Smooth muscle cell (in vitro differentiated cells): ENCODE results near the gene AVP. TPM values are rescaled to one million over a fixed set of nuclear protein-coding genes. Genes with fewer than 3 reads are reported as not detected.

Experiments used
- DNase-seq: peaks from one replicate; lab custom pipeline; 2025; ENCODE audit not compliant: unreplicated experiment; lab: John Stamatoyannopoulos, UW
- H2AFZ ChIP-seq: fragments of 200-600 bp; sonication (generic); 2 replicates; pipeline ENCODE4 v1.6.0; 2016; ENCODE audit warnings: antibody characterized with exemption, low read depth, mild to moderate bottlenecking
- H3F3A ChIP-seq: fragments of 200-600 bp; sonication (generic); 2 replicates; pipeline ENCODE4 v1.6.0; 2017; ENCODE audit warnings: antibody characterized with exemption, low read depth
- H3K27ac ChIP-seq: fragments of 200-600 bp; sonication (generic); 2 replicates; pipeline ENCODE4 v1.5.1; 2016; ENCODE audit warnings: low read depth, mild to moderate bottlenecking
- H3K27me3 ChIP-seq: fragments of 200-600 bp; sonication (generic); 2 replicates; pipeline ENCODE4 v1.6.1; 2016; ENCODE audit warnings: low read depth, mild to moderate bottlenecking
- H3K36me3 ChIP-seq: fragments of 200-600 bp; sonication (generic); 2 replicates; pipeline ENCODE4 v1.5.1; 2016; ENCODE audit warnings: low read depth
- H3K4me1 ChIP-seq: fragments of 200-600 bp; sonication (generic); 2 replicates; pipeline ENCODE4 v1.5.1; 2016; ENCODE audit warnings: low read depth
- H3K4me2 ChIP-seq: fragments of 200-600 bp; sonication (generic); 2 replicates; pipeline ENCODE4 v1.6.0; 2016; ENCODE audit warnings: mild to moderate bottlenecking
- H3K4me3 ChIP-seq: fragments of 200-600 bp; sonication (generic); 2 replicates; pipeline ENCODE4 v1.5.1; 2016; ENCODE audit warnings: mild to moderate bottlenecking
- H3K79me2 ChIP-seq: fragments of 200-600 bp; sonication (generic); 2 replicates; pipeline ENCODE4 v1.6.0; 2016; ENCODE audit warnings: low read depth, mild to moderate bottlenecking
- H3K9ac ChIP-seq: fragments of 200-600 bp; sonication (generic); 2 replicates; pipeline ENCODE4 v1.6.0; 2016; ENCODE audit warnings: low read depth
- H3K9me3 ChIP-seq: fragments of 200-600 bp; sonication (generic); replicated peaks from 2 replicates; pipeline ENCODE4 v1.5.1; 2016; ENCODE audit warnings: low read depth
- H4K20me1 ChIP-seq: fragments of 200-600 bp; sonication (generic); 2 replicates; pipeline ENCODE4 v1.6.0; 2016; ENCODE audit warnings: low read depth
- WGBS: methylation state at CpG from one replicate; pipeline ENCODE4 v1.1.7; 2016; ENCODE audit warnings: low lambda C conversion rate; 5-methylcytosine and 5-hydroxymethylcytosine counted together
- polyA plus RNA-seq: library from polyadenylated mRNA; unstranded; fragments of >200 nt; fragmentation: Nextera tagmentation; extraction: Ambion mirVana; gene quantifications from 2 replicates; pipeline ENCODE4 v1.2.1, GENCODE V29; 2016
- total RNA-seq: library from RNA; depleted of rRNA; stranded (reverse); fragments of >200 nt; gene quantifications from 2 replicates; pipeline ENCODE4 v1.2.3, GENCODE V29; 2014
- TF ChIP-seq, protein P1 (sequence below): fragments of 200-600 bp; sonication (generic); IDR thresholded peaks from 2 replicates; pipeline ENCODE4 v1.5.1; 2017; ENCODE audit warnings: borderline replicate concordance, mild to moderate bottlenecking, antibody characterized with exemption; ENCODE audit not compliant: insufficient read depth, poor library complexity, severe bottlenecking

The AVP gene
- total and polyA plus RNA-seq, 2 experiments from 2014 or later: not detected

DNA sequence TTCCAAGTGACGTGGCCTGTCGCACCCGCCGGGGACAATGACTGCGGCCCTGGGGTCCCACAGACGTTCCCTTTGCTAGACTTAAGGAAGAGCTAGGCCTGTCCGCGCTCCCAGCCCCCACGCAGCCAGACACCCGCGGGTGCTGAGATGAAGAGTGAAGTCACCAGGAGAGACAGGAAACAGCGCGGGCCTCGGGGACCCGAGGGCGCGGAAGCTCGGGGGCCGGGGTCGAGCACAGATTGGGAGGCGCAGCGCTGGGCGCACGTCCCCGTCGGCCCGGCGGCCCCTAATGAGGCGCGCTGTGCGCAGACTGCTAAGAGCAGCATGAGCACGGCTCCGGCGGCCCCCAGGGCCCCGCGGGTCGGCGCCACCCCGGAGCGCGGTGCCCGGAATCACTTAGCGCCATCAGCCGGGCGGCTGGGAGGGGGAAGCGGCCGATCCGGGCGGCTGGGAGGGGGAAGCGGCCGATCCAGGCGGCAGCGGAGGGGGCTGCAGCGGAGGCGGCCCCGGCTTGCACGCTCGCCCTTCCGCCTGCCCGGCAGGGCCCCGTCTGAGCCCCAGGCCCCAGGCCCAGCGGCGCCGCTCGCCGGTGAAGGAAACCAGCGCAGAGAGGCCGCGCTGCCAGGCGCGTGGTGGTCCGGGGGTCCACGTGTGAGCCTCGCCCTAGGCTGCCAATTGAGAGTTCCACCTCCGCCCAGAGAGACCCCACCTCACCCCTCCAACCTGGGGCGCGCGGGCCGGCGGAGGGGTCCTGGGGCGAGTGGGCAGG lies 8.3 kb upstream of the AVP start:
- 40% methylated on average over 52 of the region's 81 CpGs for WGBS
- Histone ChIP-seq H3K9ac (no peak overlapping the region), H3F3A (no peaks in the 10 kb centered on the region), H3K36me3 (no peaks in the 10 kb centered on the region), H3K4me2 (peak overlapping the region; percentile 90), H3K4me1 (peaks cover 2% of the 10 kb centered on the region), H2AFZ (peak overlapping the region; percentile 94), H3K4me3 (peak overlapping the region; percentile 50), H3K9me3 (no peaks in the 10 kb centered on the region), H3K27ac (no peak overlapping the region), H3K79me2 (no peaks in the 10 kb centered on the region), H3K27me3 (no peaks in the 10 kb centered on the region), H4K20me1 (no peaks in the 10 kb centered on the region)
- no peak for DNase-seq
- TF ChIP-seq, protein P1, sequence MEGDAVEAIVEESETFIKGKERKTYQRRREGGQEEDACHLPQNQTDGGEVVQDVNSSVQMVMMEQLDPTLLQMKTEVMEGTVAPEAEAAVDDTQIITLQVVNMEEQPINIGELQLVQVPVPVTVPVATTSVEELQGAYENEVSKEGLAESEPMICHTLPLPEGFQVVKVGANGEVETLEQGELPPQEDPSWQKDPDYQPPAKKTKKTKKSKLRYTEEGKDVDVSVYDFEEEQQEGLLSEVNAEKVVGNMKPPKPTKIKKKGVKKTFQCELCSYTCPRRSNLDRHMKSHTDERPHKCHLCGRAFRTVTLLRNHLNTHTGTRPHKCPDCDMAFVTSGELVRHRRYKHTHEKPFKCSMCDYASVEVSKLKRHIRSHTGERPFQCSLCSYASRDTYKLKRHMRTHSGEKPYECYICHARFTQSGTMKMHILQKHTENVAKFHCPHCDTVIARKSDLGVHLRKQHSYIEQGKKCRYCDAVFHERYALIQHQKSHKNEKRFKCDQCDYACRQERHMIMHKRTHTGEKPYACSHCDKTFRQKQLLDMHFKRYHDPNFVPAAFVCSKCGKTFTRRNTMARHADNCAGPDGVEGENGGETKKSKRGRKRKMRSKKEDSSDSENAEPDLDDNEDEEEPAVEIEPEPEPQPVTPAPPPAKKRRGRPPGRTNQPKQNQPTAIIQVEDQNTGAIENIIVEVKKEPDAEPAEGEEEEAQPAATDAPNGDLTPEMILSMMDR: no peak

DNA sequence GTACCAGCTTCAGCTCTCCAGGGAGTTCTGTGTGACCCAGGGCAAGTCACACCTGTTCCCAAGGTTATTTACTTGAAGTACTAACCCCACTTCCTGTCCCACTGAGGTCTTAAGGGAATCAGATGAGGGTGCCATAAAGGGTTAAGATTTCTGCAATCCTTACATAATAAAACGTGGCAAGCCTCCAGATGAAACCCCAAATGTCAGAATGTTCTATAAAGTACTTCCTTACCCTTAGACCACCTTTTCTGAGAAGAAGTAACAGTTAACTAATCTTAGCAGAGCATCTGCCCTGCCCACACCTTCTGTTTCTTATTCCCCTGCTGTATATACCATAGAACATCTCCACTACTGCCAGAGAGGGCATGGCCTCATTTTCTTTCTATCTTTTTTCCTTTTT lies 6.0 kb upstream of the AVP start:
- 63% methylated on average over 1 of the region's 1 CpG for WGBS
- H3K9me3 ChIP-seq: no peaks in the 10 kb centered on the region

DNA sequence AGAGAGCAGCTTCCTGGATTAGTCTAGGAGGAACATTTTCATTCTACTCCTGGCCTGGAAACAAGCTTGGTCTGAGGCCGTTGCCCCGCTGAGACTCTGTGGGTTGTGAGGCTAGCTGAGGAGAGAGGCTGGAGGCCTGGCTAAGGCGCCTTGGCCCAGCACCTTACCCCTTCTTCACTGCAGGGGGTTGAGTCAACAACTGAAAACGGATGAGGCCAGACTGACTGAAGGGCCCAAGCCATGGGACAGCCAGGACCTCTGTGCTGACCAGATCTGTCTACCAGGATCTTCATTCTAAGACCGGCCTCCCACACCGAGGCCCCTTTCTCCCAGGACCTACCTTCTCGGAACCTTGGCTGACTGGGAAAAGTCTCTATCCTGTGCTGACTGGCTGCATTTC lies 3.5 kb upstream of the AVP start:
- TF ChIP-seq, protein P1: no peak
- H3K9ac ChIP-seq: no peak overlapping the region
- H3K4me1 ChIP-seq: peaks cover 6% of the 10 kb centered on the region
- H3K9me3 ChIP-seq: no peaks in the 10 kb centered on the region
- no peaks in the 10 kb centered on the region for H4K20me1 ChIP-seq
- no peaks in the 10 kb centered on the region for H3K36me3 ChIP-seq
- DNase-seq: no peak
- peaks cover 19% of the 10 kb centered on the region for H3K27me3 ChIP-seq
- H3K27ac ChIP-seq: no peak overlapping the region
- 87% methylated on average over 7 of the region's 7 CpGs for WGBS
- no peak overlapping the region for H2AFZ ChIP-seq
- no peak overlapping the region for H3K4me2 ChIP-seq
- H3K79me2 ChIP-seq: no peaks in the 10 kb centered on the region
- H3F3A ChIP-seq: no peaks in the 10 kb centered on the region
- no peak overlapping the region for H3K4me3 ChIP-seq

More for the DNA sequence above, 6.0 kb upstream of the AVP start:
- Histone ChIP-seq H2AFZ (no peak overlapping the region), H4K20me1 (no peaks in the 10 kb centered on the region), H3F3A (no peaks in the 10 kb centered on the region), H3K4me3 (no peak overlapping the region), H3K27ac (no peak overlapping the region), H3K79me2 (no peaks in the 10 kb centered on the region), H3K4me1 (peaks cover 2% of the 10 kb centered on the region), H3K9ac (no peak overlapping the region), H3K27me3 (no peaks in the 10 kb centered on the region), H3K36me3 (no peaks in the 10 kb centered on the region), H3K4me2 (no peak overlapping the region)
- no peak for DNase-seq
- TF ChIP-seq, protein P1: no peak
